H9 (cell line): ENCODE measurements around the gene HSP90B1. TPM values are rescaled to one million over a fixed set of nuclear protein-coding genes. Genes with fewer than 3 reads are reported as not detected.

Experiments
- DNase-seq: peaks from one replicate; pipeline ENCODE4 v3.0.0-alpha.2; 2017
- H2AFZ ChIP-seq: one replicate; pipeline ENCODE4 v1.6.1; 2013; ENCODE audit warnings: mild to moderate bottlenecking, low read length, control low read depth, moderate library complexity
- H2AK5ac ChIP-seq: 2 replicates; pipeline ENCODE4 v1.6.1; 2013; ENCODE audit warnings: low read length, control low read depth, mixed read lengths; ENCODE audit not compliant: insufficient read length
- H2BK120ac ChIP-seq: one replicate; pipeline ENCODE4 v1.6.1; 2013; ENCODE audit warnings: low read depth, mild to moderate bottlenecking, low read length, control low read depth, inconsistent platforms; ENCODE audit not compliant: poor library complexity, severe bottlenecking
- H2BK12ac ChIP-seq: 2 replicates; pipeline ENCODE4 v1.6.1; 2013; ENCODE audit warnings: low read length, control low read depth, mixed read lengths, low read depth; ENCODE audit not compliant: insufficient read length
- H2BK15ac ChIP-seq: 2 replicates; pipeline ENCODE4 v1.6.1; 2013; ENCODE audit warnings: low read depth, low read length, control low read depth
- H2BK20ac ChIP-seq: one replicate; pipeline ENCODE4 v1.6.1; 2013; ENCODE audit warnings: low read depth, mild to moderate bottlenecking, low read length, control low read depth, inconsistent platforms; ENCODE audit not compliant: poor library complexity, severe bottlenecking
- H2BK5ac ChIP-seq: 2 replicates; pipeline ENCODE4 v1.6.1; 2013; ENCODE audit warnings: low read length, control low read depth, mixed read lengths; ENCODE audit not compliant: insufficient read length
- H3K14ac ChIP-seq: 2 replicates; pipeline ENCODE4 v1.6.1; 2013; ENCODE audit warnings: low read length, control low read depth; ENCODE audit not compliant: insufficient read depth
- H3K18ac ChIP-seq: 2 replicates; pipeline ENCODE4 v1.6.1; 2013; ENCODE audit warnings: low read depth, mild to moderate bottlenecking, mixed read lengths, low read length, control low read depth; ENCODE audit not compliant: insufficient read length
- H3K23ac ChIP-seq: 2 replicates; pipeline ENCODE4 v1.6.1; 2013; ENCODE audit warnings: low read length, control low read depth, mixed read lengths, low read depth; ENCODE audit not compliant: insufficient read length
- H3K23me2 ChIP-seq: 2 replicates; pipeline ENCODE4 v1.6.1; 2013; ENCODE audit warnings: low read depth, mild to moderate bottlenecking, mixed read lengths, low read length, control low read depth; ENCODE audit not compliant: insufficient read length, poor library complexity, severe bottlenecking
- H3K27ac ChIP-seq: 2 replicates; pipeline ENCODE4 v1.5.1; 2013; ENCODE audit warnings: low read length, control low read depth, mixed read lengths, low read depth; ENCODE audit not compliant: insufficient read length
- H3K27me3 ChIP-seq: 2 replicates; pipeline ENCODE4 v1.6.1; 2013; ENCODE audit warnings: low read length, control low read depth, inconsistent platforms; ENCODE audit not compliant: insufficient read depth
- H3K4ac ChIP-seq: 2 replicates; pipeline ENCODE4 v1.6.1; 2013; ENCODE audit warnings: low read depth, mild to moderate bottlenecking, control low read depth, inconsistent platforms, low read length, moderate library complexity
- H3K4me1 ChIP-seq: 2 replicates; pipeline ENCODE4 v1.6.1; 2013; ENCODE audit warnings: low read length, control low read depth, inconsistent platforms; ENCODE audit not compliant: insufficient read depth
- H3K4me2 ChIP-seq: 2 replicates; pipeline ENCODE4 v1.6.1; 2013; ENCODE audit warnings: low read length, control low read depth, mixed read lengths; ENCODE audit not compliant: insufficient read length, insufficient read depth
- H3K56ac ChIP-seq: 2 replicates; pipeline ENCODE4 v1.6.1; 2013; ENCODE audit warnings: low read depth, mild to moderate bottlenecking, mixed read lengths, low read length, control low read depth; ENCODE audit not compliant: insufficient read length
- H3K79me1 ChIP-seq: 2 replicates; pipeline ENCODE4 v1.6.1; 2013; ENCODE audit warnings: low read depth, mild to moderate bottlenecking, moderate library complexity, low read length, control low read depth, inconsistent platforms; ENCODE audit not compliant: insufficient read depth, poor library complexity, severe bottlenecking
- H3K79me2 ChIP-seq: 2 replicates; pipeline ENCODE4 v1.6.1; 2013; ENCODE audit warnings: low read length, control low read depth, inconsistent platforms; ENCODE audit not compliant: insufficient read depth
- H3K9ac ChIP-seq: 2 replicates; pipeline ENCODE4 v1.6.1; 2013; ENCODE audit warnings: low read length, control low read depth, mixed read lengths; ENCODE audit not compliant: insufficient read length; ENCODE audit errors: extremely low read depth
- H3K9me3 ChIP-seq: one replicate; pipeline ENCODE4 v1.6.1; 2013; ENCODE audit warnings: low read depth, low read length, inconsistent platforms; ENCODE audit not compliant: control insufficient read depth
- H3T11ph ChIP-seq: one replicate; pipeline ENCODE4 v1.6.1; 2013; ENCODE audit warnings: mild to moderate bottlenecking, low read length, control low read depth, inconsistent platforms
- H4K20me1 ChIP-seq: one replicate; pipeline ENCODE4 v1.6.1; 2013; ENCODE audit not compliant: control insufficient read depth, insufficient read length, insufficient read depth
- H4K5ac ChIP-seq: 2 replicates; pipeline ENCODE4 v1.6.1; 2013; ENCODE audit warnings: low read depth, mild to moderate bottlenecking, mixed read lengths, low read length, control low read depth; ENCODE audit not compliant: insufficient read length
- H4K8ac ChIP-seq: replicated peaks from 2 replicates; pipeline ENCODE4 v1.6.1; 2013; ENCODE audit warnings: low read length, control low read depth, mixed read lengths, low read depth; ENCODE audit not compliant: insufficient read length
- H4K91ac ChIP-seq: 2 replicates; pipeline ENCODE4 v1.6.1; 2013; ENCODE audit warnings: low read depth, mild to moderate bottlenecking, moderate library complexity, mixed read lengths, low read length, control low read depth; ENCODE audit not compliant: insufficient read length
- H3K27ac Mint-ChIP-seq, 3 experiments: 2 replicates in 2 of 3; 3 replicates in 1 of 3; pipeline ENCODE4 v1.8.0; 2020 to 2021; ENCODE audit warnings: mixed read lengths in 3 of 3, mild to moderate bottlenecking in 1 of 3, moderate library complexity in 1 of 3
- H3K27me3 Mint-ChIP-seq: 2 replicates; pipeline ENCODE4 v1.8.0; 2021; ENCODE audit warnings: low read depth, mild to moderate bottlenecking, moderate library complexity, mixed read lengths
- H3K36me3 Mint-ChIP-seq, 3 experiments: 2 replicates in 2 of 3; 3 replicates in 1 of 3; pipeline ENCODE4 v1.8.0; 2020 to 2021; ENCODE audit warnings: low read depth in 3 of 3, mixed read lengths in 3 of 3; ENCODE audit not compliant: insufficient read depth in 1 of 3
- H3K4me1 Mint-ChIP-seq, 2 experiments: 2 replicates each; pipeline ENCODE4 v1.8.0; 2020; ENCODE audit warnings: mixed read lengths in 2 of 2
- H3K4me3 Mint-ChIP-seq, 2 experiments: 2 replicates in 1 of 2; 3 replicates in 1 of 2; pipeline ENCODE4 v1.8.0; 2020 to 2021; ENCODE audit warnings: mild to moderate bottlenecking in 2 of 2, mixed read lengths in 2 of 2, moderate library complexity in 1 of 2
- H3K9me3 Mint-ChIP-seq, 2 experiments: 2 replicates in 1 of 2; 3 replicates in 1 of 2; pipeline ENCODE4 v1.8.0; 2020; ENCODE audit warnings: mild to moderate bottlenecking in 2 of 2, mixed read lengths in 2 of 2, moderate library complexity in 1 of 2
- CTCF ChIP-seq: fragments of 200-600 bp; sonication (generic); conservative IDR thresholded peaks from 3 replicates; pipeline ENCODE4 v1.8.0; 2021; ENCODE audit warnings: antibody characterized with exemption, mild to moderate bottlenecking
- WGBS: extraction: QIAGEN DNeasy Blood & Tissue Kit; methylation state at CpG from one replicate; pipeline ENCODE4 v1.1.7; 2013; ENCODE audit warnings: missing lambda C conversion rate, low lambda C conversion rate, mixed read lengths; ENCODE audit not compliant: insufficient read length; ENCODE audit errors: extremely low coverage; 5-methylcytosine and 5-hydroxymethylcytosine counted together
- total RNA-seq: library from RNA; stranded (reverse); gene quantifications from 2 replicates; pipeline ENCODE4 v1.2.1, GENCODE V29; 2021

Gene HSP90B1
- total RNA-seq, 1 experiment from 2014 or later = 737 TPM

GRCh38 chr12:103958621-103959020, 28.4 kb downstream of the HSP90B1 start:
- DNase-seq = no peak
- Histone ChIP-seq H3K18ac (no peak overlapping the region), H4K91ac (no peak overlapping the region), H4K20me1 (no peaks in the 10 kb centered on the region), H2BK120ac (no peak overlapping the region), H2BK12ac (no peak overlapping the region), H3K79me2 (peaks cover 8% of the 10 kb centered on the region; the same call in 1 of the 2 replicates), H2BK20ac (no peak overlapping the region), H2BK5ac (no peak overlapping the region), H3K14ac (no peak overlapping the region), H3K27ac (no peak overlapping the region), H3T11ph (no peak overlapping the region), H2AK5ac (no peak overlapping the region), H2BK15ac (no peak overlapping the region), H3K23ac (no peak overlapping the region), H3K23me2 (peaks cover 13% of the 10 kb centered on the region), H3K79me1 (no peaks in the 10 kb centered on the region), H3K4me2 (no peak overlapping the region), H3K9ac (no peak overlapping the region), H3K27me3 (no peaks in the 10 kb centered on the region), H3K56ac (no peak overlapping the region), H4K8ac (no peak overlapping the region), H3K4ac (no peak overlapping the region), H4K5ac (no peak overlapping the region), H2AFZ (no peak overlapping the region), H3K9me3 (no peaks in the 10 kb centered on the region), H3K4me1 (no peaks in the 10 kb centered on the region)
- peaks cover 11 to 21% of the 10 kb centered on the region in 2 experiments for H3K4me1 Mint-ChIP-seq
- H3K27ac Mint-ChIP-seq = peak overlapping the region in 2 of 3 experiments; percentile 5 to 18; a peak in 2 of 7 replicates
- peaks cover 4 to 16% (median 13%) of the 10 kb centered on the region in 3 experiments; a peak in 6 of 7 replicates for H3K36me3 Mint-ChIP-seq
- H3K27me3 Mint-ChIP-seq = no peaks in the 10 kb centered on the region; the same call in 1 of the 2 replicates
- no peaks in the 10 kb centered on the region; a peak in 1 of 5 replicates for H3K9me3 Mint-ChIP-seq
- no CpG with 5 or more reads among the region's 1 CpG for WGBS
- no peak overlapping the region; a peak in 1 of 5 replicates for H3K4me3 Mint-ChIP-seq
- TF ChIP-seq CTCF = no peak
